Fibroblast of skin of right quadriceps (primary cell): ENCODE results near the gene PIP4P1.
"Not testable (repeated sequence)": the region's sequence is repeated elsewhere in the genome, so short reads cannot be mapped to it uniquely, and the experiment has no call there.

Source experiments
- DNase-seq: peaks from one replicate; pipeline ENCODE4 v3.0.0-alpha.2; 2013

The PIP4P1 gene

DNA sequence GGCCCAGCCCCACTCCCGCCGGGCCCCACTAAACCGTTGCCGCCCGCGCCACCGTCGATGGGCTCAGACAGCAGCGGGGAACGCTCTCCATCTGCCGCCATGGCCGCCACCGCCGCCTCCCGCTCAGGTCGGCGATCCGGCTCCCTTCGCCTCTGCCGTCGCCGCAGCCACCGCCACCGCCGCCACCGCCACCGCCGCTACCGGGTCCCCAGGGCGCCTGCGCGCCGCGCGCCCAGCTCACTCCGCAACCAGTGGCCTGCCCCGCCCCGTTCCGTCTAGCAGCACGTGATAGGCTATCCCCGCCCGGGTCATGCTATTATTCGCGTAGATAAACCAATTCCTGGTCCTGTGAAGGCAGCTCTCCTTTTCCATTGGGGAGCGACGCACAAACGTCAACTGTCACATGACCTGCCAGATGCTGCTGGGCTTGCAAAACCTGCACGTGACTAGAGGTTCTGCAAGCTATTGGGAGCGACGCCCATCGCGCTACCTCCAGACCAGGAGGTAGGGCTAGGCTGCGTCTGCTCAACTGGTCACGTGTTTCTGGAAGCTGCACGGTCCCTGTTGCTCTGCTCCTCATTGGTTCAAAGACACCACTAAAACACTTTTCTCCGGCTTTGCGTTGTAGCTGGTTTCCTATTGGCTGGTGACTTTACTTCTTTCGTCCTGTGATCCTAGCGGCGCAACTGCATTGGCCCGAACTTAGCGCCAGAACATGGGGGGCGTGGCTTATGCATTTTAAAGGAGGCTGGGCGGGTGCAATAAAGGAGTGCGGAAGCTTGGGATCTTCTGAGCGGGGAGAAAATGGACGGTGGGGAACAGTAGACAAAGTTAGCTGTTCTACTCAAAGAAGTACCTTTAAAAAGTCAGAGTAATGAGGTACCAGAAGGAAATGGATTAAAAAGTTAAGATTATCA lies at the start of gene PIP4P1:
TSS of gene PIP4P1 (minus strand) at position 210 of the 917 bp plus-strand sequence. CDS start at position 101, 109 bp downstream.
- peak; percentile 100 for DNase-seq

GRCh38 chr14:20508367-20508766 lies 47.1 kb upstream of the PIP4P1 start:
- DNase-seq, result no peak

DNA sequence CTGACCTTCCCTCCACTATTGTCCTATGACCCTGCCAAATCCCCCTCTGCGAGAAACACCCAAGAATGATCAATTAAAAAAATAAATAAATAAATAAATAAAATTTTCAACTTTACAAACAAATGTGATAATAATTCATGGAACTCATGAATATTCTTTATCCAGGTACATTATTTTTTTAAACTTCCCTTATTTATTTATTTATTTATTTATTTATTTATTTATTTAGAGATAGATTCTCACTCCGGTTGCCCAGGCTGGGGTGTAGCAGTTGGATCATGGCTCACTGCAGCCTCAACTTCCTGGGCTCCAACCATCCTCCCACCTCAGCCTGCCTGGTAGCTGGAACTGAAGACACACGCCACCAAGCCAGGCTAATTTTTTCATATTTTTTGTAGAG lies 46.3 kb upstream of the PIP4P1 start:
- not testable (repeated sequence) for DNase-seq

GRCh38 chr14:20506752-20507151 lies 45.5 kb upstream of the PIP4P1 start:
- not testable (repeated sequence) for DNase-seq

DNA sequence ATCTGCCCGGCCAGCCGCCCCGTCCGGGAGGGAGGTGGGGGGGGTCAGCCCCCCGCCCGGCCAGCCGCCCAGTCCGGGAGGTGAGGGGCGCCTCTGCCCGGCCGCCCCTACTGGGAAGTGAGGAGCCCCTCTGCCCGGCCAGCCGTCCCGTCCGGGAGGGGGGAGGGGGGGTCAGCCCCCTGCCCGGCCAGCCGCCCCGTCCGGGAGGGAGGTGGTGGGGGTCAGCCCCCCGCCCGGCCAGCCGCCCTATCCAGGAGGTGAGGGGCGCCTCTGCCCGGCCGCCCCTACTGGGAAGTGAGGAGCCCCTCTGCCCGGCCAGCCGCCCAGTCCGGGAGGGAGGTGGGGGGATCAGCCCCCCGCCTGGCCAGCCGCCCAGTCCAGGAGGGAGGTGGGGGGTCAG lies 45.0 kb upstream of the PIP4P1 start:
- not testable (repeated sequence) for DNase-seq

- no peak for DNase-seq
Measured at GRCh38 chr14:20503898-20504297, 42.7 kb upstream of the PIP4P1 start.

GRCh38 chr14:20501346-20501745 lies 40.1 kb upstream of the PIP4P1 start:
- DNase-seq, result peak; percentile 50

DNA sequence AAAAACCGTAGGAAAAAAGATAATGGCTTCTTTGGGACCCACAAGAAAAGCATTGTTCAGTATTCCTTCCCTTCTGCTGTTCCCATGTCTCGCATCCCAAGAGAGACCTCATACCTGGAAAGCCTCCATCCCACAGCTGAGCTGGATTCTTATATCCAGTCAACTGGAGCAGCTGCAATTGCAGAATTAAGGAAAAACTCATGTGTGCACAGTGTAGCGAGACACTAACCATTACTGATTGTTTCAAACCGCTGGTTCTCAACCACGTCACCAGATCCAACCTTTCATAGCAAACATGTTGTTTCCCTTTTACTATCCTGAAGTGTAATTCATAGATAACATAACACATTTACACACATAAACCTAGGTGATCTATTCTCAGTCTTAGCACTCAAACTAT lies 38.6 kb upstream of the PIP4P1 start:
- no peak for DNase-seq

DNA sequence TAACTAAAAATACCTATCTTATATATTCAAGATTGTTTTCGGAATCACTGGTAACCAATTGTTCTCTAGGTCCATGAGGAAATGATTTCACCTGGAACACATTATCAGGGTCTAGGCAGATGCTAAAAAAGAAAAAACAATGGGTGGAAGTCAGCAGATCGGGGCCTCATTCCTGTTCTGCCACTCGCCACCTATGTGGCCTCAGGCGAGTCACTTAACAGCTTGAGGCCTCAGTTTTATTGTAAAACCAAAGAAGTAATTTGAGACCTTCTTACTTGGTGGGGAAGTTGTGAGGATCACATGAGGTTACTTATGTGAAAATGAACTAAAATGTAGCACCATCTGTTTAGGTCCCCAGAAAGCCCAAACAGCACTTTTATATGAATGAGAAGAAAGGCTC lies 37.9 kb upstream of the PIP4P1 start:
- DNase-seq, result no peak

DNA sequence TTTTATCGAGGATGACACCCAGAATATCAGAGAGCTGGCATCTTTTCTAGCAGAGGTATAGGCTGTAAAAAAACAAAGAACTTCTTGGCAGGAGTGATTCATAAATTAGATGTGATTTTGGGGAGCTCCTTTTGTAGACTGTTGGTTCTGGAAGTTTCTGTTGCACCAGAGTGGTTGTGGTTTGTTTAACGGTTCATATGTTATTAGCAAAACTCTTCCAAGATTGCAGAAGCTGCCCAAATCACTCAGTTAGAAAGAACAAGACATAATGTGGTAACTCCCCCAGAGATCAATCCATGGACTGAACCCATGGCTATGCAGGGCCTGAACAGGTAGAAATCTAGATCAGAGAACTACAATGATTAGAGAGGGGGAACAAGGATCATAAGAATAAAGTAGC lies 37.4 kb upstream of the PIP4P1 start:
- no peak for DNase-seq

DNA sequence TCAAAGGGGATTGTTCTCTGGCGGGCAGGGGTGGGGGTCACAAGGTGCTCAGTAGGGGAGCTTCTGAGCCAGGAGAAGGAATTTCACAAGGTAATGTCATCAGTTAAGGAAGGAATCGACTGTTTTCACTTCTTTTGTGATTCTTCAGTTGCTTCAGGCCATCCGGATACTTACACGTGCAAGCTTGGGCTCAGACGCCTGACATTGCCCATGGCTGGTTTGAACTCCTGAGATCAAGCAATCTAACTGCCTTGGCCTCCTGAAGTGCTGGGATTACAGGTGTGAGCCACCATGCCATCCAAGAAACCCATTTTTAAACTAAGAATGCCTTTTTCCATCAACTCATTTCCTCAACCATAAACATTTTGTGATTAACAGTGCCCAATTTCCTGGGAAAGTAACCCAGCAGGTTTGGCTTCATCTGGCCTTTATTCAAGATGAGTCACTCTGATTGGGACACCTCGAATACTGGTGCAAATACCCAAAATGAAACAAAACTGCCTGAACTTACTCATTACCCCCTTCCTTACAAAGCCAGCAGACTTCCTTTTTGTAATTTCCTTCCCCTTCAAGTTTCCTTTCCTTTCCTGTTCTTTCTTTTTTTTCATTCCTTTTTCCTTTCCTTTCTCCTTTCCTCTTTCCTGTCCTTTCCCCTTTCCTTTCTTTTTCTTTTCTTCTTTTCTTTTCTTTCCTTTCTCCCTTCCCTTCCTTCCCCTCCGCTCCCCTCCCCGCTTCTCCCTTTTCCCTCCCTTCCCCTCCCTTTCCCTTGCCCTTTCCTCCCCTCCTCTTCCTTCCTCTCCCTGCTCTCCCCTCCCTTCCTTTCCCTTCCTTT lies 33.9 kb upstream of the PIP4P1 start:
- peak; percentile 13 for DNase-seq

DNA sequence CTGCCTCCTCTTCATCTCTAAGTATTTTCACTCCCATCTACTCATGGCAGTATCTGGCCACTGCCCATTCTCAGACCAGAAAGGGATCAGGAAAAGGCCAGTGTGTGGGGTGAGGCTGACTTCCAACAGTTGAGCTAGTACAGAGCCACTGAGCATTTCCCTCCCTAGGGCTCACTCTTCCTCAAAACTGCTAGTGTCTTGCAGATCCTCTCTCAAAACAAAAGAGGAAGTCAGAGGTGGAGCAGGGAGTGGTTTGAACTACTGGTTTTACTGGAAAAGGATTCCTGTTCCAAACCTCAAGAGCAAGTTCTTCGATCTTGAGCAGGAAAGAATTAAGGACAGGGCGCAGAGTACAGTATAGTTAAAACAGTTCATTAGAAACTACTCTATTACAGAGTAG lies 32.4 kb upstream of the PIP4P1 start:
- DNase-seq, result no peak

DNA sequence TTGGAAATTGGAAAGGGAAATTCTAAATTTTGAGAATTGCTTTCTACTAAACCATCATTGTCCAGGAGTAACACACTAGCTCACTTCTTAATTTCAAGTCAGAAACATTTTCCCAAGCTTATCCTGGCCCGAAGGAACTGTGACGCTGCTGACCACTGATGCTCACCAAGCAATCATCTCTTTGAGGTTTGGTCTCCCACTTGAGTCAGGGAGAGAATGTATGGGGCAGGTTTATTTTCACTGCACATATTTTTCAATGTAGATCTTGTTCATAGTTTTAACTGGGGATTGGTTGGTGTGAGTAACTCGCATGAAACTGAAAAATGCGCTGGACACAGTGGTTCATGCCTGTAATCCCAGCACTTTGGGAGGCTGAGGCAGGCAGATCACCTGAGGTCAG lies 31.3 kb upstream of the PIP4P1 start:
- DNase-seq, result no peak

DNA sequence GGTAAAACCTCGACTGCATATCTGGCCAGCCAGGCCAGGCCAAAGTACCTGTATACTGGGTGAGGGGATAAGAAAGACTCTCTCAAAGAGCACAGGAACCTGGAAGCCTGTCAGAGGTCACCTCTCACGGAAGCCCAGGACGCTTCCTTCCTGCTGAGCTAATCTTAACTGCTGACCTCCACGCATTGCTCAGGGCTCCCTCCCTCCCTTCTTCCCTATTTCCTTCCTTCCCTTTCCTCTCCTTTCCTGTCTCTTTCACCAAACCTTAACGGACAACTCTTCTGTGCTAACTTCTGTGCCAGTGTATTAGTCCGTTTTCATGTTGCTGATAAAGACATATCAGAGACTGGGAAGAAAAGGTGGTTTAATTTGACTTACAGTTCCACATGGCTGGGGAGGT lies 29.3 kb upstream of the PIP4P1 start:
- DNase-seq, result no peak

DNA sequence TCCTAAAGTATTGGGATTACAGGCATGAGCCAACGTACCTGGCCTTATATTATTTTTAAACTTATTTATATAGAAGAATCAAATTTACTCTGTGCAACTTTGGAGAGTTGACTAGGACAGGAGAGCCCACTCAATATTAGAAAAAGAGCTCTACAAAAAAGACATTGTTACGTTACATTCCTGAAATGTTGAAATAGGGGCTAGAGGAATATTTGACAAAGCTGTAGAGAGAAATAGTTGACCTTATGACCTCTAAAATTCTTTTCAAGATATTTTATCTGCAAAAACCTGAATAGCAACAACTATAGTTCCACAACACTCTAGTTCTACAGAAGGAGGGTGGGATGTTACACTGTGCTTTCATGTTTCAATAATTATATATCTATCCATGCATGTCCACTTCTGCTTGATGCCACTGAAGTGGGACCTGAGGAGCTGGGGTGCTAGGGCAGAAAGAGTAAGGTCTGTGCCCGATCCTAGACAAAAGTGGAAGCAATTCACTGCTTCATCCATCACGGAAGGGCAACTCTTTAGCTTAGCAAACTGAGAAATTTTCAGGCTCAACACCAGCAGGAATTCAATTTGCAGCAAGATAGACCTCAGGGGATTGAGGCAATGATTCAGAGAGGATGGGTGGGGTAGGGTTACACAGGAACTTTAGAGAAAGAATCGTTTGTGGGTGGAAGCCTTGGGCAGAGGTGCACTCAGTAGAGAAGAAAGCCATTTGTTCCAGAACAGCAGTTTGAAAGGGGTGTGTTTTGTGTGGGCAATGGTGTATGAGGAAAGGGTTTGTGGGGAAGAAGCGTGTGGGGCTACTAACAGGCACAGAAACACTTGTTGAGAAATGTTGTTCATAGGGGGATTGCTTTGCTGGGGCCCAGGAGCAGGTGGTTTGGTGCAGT lies 28.1 kb upstream of the PIP4P1 start:
- peak; percentile 7 for DNase-seq

DNA sequence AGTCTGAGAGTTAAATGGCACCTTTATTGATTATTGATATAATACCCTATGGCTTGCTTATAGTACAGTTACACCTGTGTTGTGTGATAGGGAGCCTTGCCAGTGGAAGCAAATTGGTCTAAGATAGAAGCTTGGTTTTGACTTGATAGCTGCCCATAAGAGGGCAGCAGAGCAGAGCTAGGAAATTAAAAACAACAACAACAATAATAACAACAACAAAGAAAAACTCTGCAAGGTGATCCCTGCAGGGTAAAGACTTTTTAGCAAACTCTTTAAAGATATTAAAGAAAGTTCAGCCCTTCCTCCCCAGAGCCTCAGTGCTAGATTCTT lies 26.1 kb upstream of the PIP4P1 start:
- DNase-seq, result no peak

DNA sequence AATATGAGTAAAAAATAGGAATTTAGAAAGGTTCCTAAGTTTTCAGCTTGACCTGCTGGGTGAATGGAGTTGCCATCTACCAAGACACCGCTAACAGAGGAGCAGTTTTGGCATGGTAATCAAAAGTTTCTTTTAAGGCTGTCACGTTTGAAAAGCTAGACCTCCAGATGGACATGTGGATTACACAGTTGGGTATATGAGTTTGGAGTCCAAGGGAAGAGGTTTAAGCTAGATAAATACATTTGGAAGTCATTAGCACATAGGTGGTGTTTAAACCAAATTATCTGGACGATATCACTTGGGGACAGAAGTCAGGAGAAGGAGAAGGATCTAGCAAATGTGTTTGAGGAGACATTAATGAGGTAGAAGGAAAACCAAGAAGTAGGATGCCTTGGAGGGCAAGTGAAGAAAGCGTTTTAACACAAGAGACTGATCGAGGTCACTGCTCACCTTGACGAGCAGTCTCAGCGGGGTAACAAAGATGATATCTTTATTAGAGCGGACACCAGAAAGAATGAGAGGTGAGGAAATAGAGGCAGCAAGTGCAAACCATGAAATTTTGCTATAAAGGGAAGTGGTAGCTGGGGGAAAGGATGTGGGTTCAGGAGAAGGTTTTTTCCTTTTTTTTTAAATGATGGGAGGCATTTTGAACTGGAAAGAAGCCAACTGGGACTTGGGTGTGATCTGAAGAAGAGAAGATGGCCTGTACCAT lies 25.6 kb upstream of the PIP4P1 start:
- DNase-seq, result no peak

DNA sequence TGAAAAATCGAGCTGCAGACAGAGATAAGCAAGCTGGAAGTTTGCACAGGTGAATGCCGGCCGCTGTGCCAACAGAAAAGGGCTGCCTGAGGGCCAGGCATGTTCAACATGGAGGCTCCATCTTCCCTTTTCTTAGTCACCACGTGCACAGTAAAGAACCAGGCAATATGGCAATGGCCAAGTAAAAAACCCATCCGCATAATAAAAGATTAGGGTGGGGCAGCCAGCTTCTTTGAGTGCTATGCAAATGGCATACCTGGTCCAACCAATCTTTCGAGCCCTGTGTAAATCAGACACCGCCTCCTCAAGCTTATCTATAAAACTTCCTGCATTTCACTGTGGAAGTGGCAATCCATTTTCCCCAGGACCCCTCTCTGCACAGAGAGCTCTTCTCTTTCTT lies 24.7 kb upstream of the PIP4P1 start:
- no peak for DNase-seq

DNA sequence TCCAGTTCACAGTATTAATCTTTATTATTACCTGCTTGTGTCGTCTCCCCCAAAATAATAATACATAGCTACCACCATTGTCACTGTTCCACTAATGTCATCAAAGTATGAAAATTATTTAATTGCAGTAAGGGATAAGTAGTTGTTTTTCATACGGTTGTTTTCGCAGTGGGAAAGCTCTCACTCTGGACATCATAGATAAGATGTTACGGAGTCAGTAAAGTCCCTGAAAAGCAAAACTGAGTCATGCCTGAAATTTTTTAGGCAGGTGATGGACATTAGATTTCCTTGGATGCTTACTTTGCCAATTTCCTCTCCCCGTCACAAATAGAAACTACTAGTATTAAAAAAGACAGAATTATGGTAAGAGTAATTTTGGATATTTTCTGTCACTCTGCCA lies 21.1 kb upstream of the PIP4P1 start:
- DNase-seq, result no peak

- DNase-seq, result no peak
Measured at GRCh38 chr14:20478894-20479293, 17.7 kb upstream of the PIP4P1 start.

DNA sequence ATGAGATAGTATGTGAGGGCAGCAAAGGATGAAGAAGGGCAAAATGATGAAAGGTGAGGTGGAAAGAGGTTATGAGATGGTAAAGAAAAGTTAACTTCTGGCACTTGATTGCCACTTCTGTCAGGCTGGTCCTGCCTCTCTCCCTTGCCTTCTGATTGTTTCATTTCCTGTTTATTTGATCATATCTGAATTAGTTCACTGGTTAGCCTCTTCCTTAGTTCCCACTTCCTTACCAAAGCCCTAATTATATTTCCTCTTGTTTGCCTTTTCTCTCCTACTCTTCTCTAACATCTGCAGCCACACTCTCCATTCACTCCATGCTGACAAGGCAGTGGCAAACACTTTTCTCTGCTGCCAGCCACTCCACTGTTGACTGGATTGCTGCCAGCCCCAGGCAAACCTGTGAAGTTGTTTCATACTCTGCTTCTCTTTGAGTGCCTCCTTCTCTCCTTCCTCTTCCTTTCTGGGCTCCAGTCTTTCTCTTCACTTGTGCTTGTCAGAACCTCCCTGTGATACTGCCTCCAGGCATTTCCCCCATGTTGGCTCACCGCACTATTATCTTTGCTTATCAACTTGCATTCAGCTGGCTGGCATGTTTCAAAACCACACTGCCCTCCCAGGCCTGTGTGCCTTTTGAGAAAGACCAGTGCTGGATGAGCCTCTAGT lies 16.1 kb upstream of the PIP4P1 start:
- DNase-seq, result no peak

- no peak for DNase-seq
Measured at GRCh38 chr14:20476776-20477175, 15.5 kb upstream of the PIP4P1 start.
